ENCODE results near the gene CGN.
A peak's percentile ranks its signal among the peaks of the same experiment; 100 is the strongest.

CGN gene

GRCh38 chr1:151495316-151495715, 15.9 kb upstream of the CGN start:
- no peaks in the 10 kb centered on the region for H3K27me3 ChIP-seq (ENCODE audit: control insufficient read depth, insufficient read depth, low read length, poor library complexity, severe bottlenecking)
- H3K9me3 ChIP-seq (ENCODE audit: control insufficient read depth, low read length), result no peaks in the 10 kb centered on the region
- H3K4me1 ChIP-seq (ENCODE audit: control insufficient read depth, insufficient read depth, low read length), result peaks cover 9% of the 10 kb centered on the region
- H3K27ac ChIP-seq (ENCODE audit: insufficient read depth, low read depth, low read length, poor library complexity, severe bottlenecking), result peak overlapping the region; percentile 62
- H3K4me3 ChIP-seq (ENCODE audit: insufficient read depth, low read depth, low read length), result no peak overlapping the region
- no peaks in the 10 kb centered on the region for H3K36me3 ChIP-seq (ENCODE audit: control insufficient read depth, insufficient read depth, low read length)
- WGBS, 2 experiments, result 43 to 50% methylated on average over 1 of the region's 1 CpG

GRCh38 chr1:151499365-151499764, 11.8 kb upstream of the CGN start:
- no peaks in the 10 kb centered on the region for H3K27me3 ChIP-seq (ENCODE audit: control insufficient read depth, insufficient read depth, low read length, poor library complexity, severe bottlenecking)
- WGBS, 2 experiments, result 91 to 95% methylated on average over 5 of the region's 5 CpGs
- H3K27ac ChIP-seq (ENCODE audit: insufficient read depth, low read depth, low read length, poor library complexity, severe bottlenecking), result no peak overlapping the region

GRCh38 chr1:151499930-151500329, 11.3 kb upstream of the CGN start:
- peaks cover 8% of the 10 kb centered on the region for H3K4me1 ChIP-seq (ENCODE audit: control insufficient read depth, insufficient read depth, low read length)

More at GRCh38 chr1:151499365-151499764, 11.8 kb upstream of the CGN start:
- Histone ChIP-seq H3K4me1 (ENCODE audit: control insufficient read depth, insufficient read depth, low read length) (peaks cover 9% of the 10 kb centered on the region), H3K9me3 (ENCODE audit: control insufficient read depth, low read length) (no peaks in the 10 kb centered on the region), H3K4me3 (ENCODE audit: insufficient read depth, low read depth, low read length) (no peak overlapping the region), H3K36me3 (ENCODE audit: control insufficient read depth, insufficient read depth, low read length) (no peaks in the 10 kb centered on the region)

GRCh38 chr1:151501474-151501873, 9.7 kb upstream of the CGN start:
- no peaks in the 10 kb centered on the region for H3K4me1 ChIP-seq (ENCODE audit: control insufficient read depth, insufficient read depth, low read length)
- H3K27me3 ChIP-seq (ENCODE audit: control insufficient read depth, insufficient read depth, low read length, poor library complexity, severe bottlenecking), result no peaks in the 10 kb centered on the region
- no peak overlapping the region for H3K4me3 ChIP-seq (ENCODE audit: insufficient read depth, low read depth, low read length)
- H3K27ac ChIP-seq (ENCODE audit: insufficient read depth, low read depth, low read length, poor library complexity, severe bottlenecking), result no peak overlapping the region
- H3K9me3 ChIP-seq (ENCODE audit: control insufficient read depth, low read length), result no peaks in the 10 kb centered on the region
- 75 to 77% methylated on average over 10 of the region's 10 CpGs for WGBS, 2 experiments
- no peaks in the 10 kb centered on the region for H3K36me3 ChIP-seq (ENCODE audit: control insufficient read depth, insufficient read depth, low read length)

More at GRCh38 chr1:151499930-151500329, 11.3 kb upstream of the CGN start:
- Histone ChIP-seq H3K4me3 (ENCODE audit: insufficient read depth, low read depth, low read length) (no peak overlapping the region), H3K9me3 (ENCODE audit: control insufficient read depth, low read length) (no peaks in the 10 kb centered on the region), H3K27me3 (ENCODE audit: control insufficient read depth, insufficient read depth, low read length, poor library complexity, severe bottlenecking) (no peaks in the 10 kb centered on the region), H3K36me3 (ENCODE audit: control insufficient read depth, insufficient read depth, low read length) (no peaks in the 10 kb centered on the region), H3K27ac (ENCODE audit: insufficient read depth, low read depth, low read length, poor library complexity, severe bottlenecking) (no peak overlapping the region)
- WGBS, 2 experiments, result 91 to 96% methylated on average over 1 of the region's 1 CpG

GRCh38 chr1:151502035-151502700, 9.0 kb upstream of the CGN start:
- Histone ChIP-seq H3K27me3 (ENCODE audit: control insufficient read depth, insufficient read depth, low read length, poor library complexity, severe bottlenecking) (no peaks in the 10 kb centered on the region), H3K4me1 (ENCODE audit: control insufficient read depth, insufficient read depth, low read length) (no peaks in the 10 kb centered on the region), H3K4me3 (ENCODE audit: insufficient read depth, low read depth, low read length) (no peak overlapping the region), H3K36me3 (ENCODE audit: control insufficient read depth, insufficient read depth, low read length) (no peaks in the 10 kb centered on the region), H3K9me3 (ENCODE audit: control insufficient read depth, low read length) (no peaks in the 10 kb centered on the region), H3K27ac (ENCODE audit: insufficient read depth, low read depth, low read length, poor library complexity, severe bottlenecking) (no peak overlapping the region)
- 85 to 86% methylated on average over 5 of the region's 5 CpGs for WGBS, 2 experiments

- WGBS, 2 experiments, result 79 to 81% methylated on average over 7 of the region's 7 CpGs
- Histone ChIP-seq H3K9me3 (ENCODE audit: control insufficient read depth, low read length) (no peaks in the 10 kb centered on the region), H3K27ac (ENCODE audit: insufficient read depth, low read depth, low read length, poor library complexity, severe bottlenecking) (no peak overlapping the region), H3K36me3 (ENCODE audit: control insufficient read depth, insufficient read depth, low read length) (no peaks in the 10 kb centered on the region), H3K4me3 (ENCODE audit: insufficient read depth, low read depth, low read length) (no peak overlapping the region), H3K27me3 (ENCODE audit: control insufficient read depth, insufficient read depth, low read length, poor library complexity, severe bottlenecking) (no peaks in the 10 kb centered on the region), H3K4me1 (ENCODE audit: control insufficient read depth, insufficient read depth, low read length) (no peaks in the 10 kb centered on the region)
Observed at GRCh38 chr1:151502859-151503780, 8.1 kb upstream of the CGN start.

GRCh38 chr1:151504252-151504651, 6.9 kb upstream of the CGN start:
- H3K9me3 ChIP-seq (ENCODE audit: control insufficient read depth, low read length), result no peaks in the 10 kb centered on the region
- H3K27ac ChIP-seq (ENCODE audit: insufficient read depth, low read depth, low read length, poor library complexity, severe bottlenecking), result no peak overlapping the region
- no peaks in the 10 kb centered on the region for H3K4me1 ChIP-seq (ENCODE audit: control insufficient read depth, insufficient read depth, low read length)
- 84% methylated on average over 3 of the region's 3 CpGs for WGBS, 2 experiments
- H3K27me3 ChIP-seq (ENCODE audit: control insufficient read depth, insufficient read depth, low read length, poor library complexity, severe bottlenecking), result no peaks in the 10 kb centered on the region
- H3K4me3 ChIP-seq (ENCODE audit: insufficient read depth, low read depth, low read length), result no peak overlapping the region
- no peaks in the 10 kb centered on the region for H3K36me3 ChIP-seq (ENCODE audit: control insufficient read depth, insufficient read depth, low read length)

- Histone ChIP-seq H3K4me3 (ENCODE audit: insufficient read depth, low read depth, low read length) (no peak overlapping the region), H3K27ac (ENCODE audit: insufficient read depth, low read depth, low read length, poor library complexity, severe bottlenecking) (no peak overlapping the region), H3K36me3 (ENCODE audit: control insufficient read depth, insufficient read depth, low read length) (no peaks in the 10 kb centered on the region), H3K27me3 (ENCODE audit: control insufficient read depth, insufficient read depth, low read length, poor library complexity, severe bottlenecking) (no peaks in the 10 kb centered on the region), H3K9me3 (ENCODE audit: control insufficient read depth, low read length) (no peaks in the 10 kb centered on the region), H3K4me1 (ENCODE audit: control insufficient read depth, insufficient read depth, low read length) (no peaks in the 10 kb centered on the region)
- WGBS, 2 experiments, result 82 to 93% methylated on average over 4 of the region's 4 CpGs
Observed at GRCh38 chr1:151504759-151505158, 6.4 kb upstream of the CGN start.

- Histone ChIP-seq H3K4me3 (ENCODE audit: insufficient read depth, low read depth, low read length) (no peak overlapping the region), H3K36me3 (ENCODE audit: control insufficient read depth, insufficient read depth, low read length) (no peaks in the 10 kb centered on the region), H3K27me3 (ENCODE audit: control insufficient read depth, insufficient read depth, low read length, poor library complexity, severe bottlenecking) (peaks cover 11% of the 10 kb centered on the region), H3K27ac (ENCODE audit: insufficient read depth, low read depth, low read length, poor library complexity, severe bottlenecking) (no peak overlapping the region), H3K4me1 (ENCODE audit: control insufficient read depth, insufficient read depth, low read length) (peaks cover 22% of the 10 kb centered on the region), H3K9me3 (ENCODE audit: control insufficient read depth, low read length) (no peaks in the 10 kb centered on the region)
- 90 to 92% methylated on average over 6 of the region's 6 CpGs for WGBS, 2 experiments
Observed at GRCh38 chr1:151508833-151509232, 2.4 kb upstream of the CGN start.

GRCh38 chr1:151509350-151510019, 1.7 kb upstream of the CGN start:
- H3K9me3 ChIP-seq (ENCODE audit: control insufficient read depth, low read length), result no peaks in the 10 kb centered on the region
- no peak overlapping the region for H3K4me3 ChIP-seq (ENCODE audit: insufficient read depth, low read depth, low read length)
- H3K27ac ChIP-seq (ENCODE audit: insufficient read depth, low read depth, low read length, poor library complexity, severe bottlenecking), result no peak overlapping the region
- peaks cover 11% of the 10 kb centered on the region for H3K27me3 ChIP-seq (ENCODE audit: control insufficient read depth, insufficient read depth, low read length, poor library complexity, severe bottlenecking)
- H3K36me3 ChIP-seq (ENCODE audit: control insufficient read depth, insufficient read depth, low read length), result no peaks in the 10 kb centered on the region
- 91 to 97% methylated on average over 15 of the region's 15 CpGs for WGBS, 2 experiments
- H3K4me1 ChIP-seq (ENCODE audit: control insufficient read depth, insufficient read depth, low read length), result peaks cover 24% of the 10 kb centered on the region
